ENCODE data around the gene ARPC5L. TPM values are rescaled to one million over a fixed set of nuclear protein-coding genes. Genes with fewer than 3 reads are reported as not detected.
"Not testable (repeated sequence)": the region's sequence is repeated elsewhere in the genome, so short reads cannot be mapped to it uniquely, and the experiment has no call there.

ARPC5L gene
- total RNA-seq, 1 donor from 2014 or later = 25.2 TPM

DNA sequence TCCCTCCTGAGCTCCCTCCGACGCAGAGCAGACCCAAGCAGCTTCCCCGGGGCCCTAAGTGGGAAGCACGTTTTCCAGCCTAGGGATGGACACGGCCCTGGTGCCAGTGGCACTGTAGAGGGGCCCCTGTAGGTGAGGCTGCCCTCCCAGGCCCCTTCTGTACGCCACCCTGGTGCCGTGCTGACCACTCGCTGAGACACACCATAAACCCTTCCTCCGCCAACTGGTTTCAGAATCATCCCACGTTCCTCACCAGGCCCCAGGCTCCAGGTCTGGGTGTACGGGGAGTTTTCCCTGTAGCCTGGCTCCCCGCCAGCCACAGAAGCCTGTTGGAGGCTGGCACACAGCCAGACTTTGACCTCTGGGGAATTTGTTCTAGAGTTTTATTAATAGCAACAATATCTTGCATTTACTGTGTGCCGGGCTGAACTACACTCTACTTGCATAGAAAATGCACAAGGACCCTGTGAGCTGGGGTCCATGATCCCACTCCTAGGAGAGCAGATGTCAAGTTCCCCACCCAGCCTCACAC lies 26.8 kb upstream of the ARPC5L start:
- no peak overlapping the region for H3K27ac Mint-ChIP-seq (ENCODE audit: unreplicated experiment)
- H3K27me3 Mint-ChIP-seq (ENCODE audit: unreplicated experiment) = no peaks in the 10 kb centered on the region
- H3K36me3 Mint-ChIP-seq (ENCODE audit: unreplicated experiment) = no peaks in the 10 kb centered on the region
- H3K4me3 Mint-ChIP-seq (ENCODE audit: unreplicated experiment) = no peak overlapping the region
- H3K4me1 Mint-ChIP-seq (ENCODE audit: low read depth, unreplicated experiment) = no peaks in the 10 kb centered on the region
- TF ChIP-seq, protein P1, sequence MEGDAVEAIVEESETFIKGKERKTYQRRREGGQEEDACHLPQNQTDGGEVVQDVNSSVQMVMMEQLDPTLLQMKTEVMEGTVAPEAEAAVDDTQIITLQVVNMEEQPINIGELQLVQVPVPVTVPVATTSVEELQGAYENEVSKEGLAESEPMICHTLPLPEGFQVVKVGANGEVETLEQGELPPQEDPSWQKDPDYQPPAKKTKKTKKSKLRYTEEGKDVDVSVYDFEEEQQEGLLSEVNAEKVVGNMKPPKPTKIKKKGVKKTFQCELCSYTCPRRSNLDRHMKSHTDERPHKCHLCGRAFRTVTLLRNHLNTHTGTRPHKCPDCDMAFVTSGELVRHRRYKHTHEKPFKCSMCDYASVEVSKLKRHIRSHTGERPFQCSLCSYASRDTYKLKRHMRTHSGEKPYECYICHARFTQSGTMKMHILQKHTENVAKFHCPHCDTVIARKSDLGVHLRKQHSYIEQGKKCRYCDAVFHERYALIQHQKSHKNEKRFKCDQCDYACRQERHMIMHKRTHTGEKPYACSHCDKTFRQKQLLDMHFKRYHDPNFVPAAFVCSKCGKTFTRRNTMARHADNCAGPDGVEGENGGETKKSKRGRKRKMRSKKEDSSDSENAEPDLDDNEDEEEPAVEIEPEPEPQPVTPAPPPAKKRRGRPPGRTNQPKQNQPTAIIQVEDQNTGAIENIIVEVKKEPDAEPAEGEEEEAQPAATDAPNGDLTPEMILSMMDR (IDR thresholded peaks at IDR 0.05; ENCODE audit: partially characterized antibody, unreplicated experiment) = no peak
- DNase-seq = no peak
- H3K9me3 Mint-ChIP-seq (ENCODE audit: unreplicated experiment) = peaks cover 5% of the 10 kb centered on the region

DNA sequence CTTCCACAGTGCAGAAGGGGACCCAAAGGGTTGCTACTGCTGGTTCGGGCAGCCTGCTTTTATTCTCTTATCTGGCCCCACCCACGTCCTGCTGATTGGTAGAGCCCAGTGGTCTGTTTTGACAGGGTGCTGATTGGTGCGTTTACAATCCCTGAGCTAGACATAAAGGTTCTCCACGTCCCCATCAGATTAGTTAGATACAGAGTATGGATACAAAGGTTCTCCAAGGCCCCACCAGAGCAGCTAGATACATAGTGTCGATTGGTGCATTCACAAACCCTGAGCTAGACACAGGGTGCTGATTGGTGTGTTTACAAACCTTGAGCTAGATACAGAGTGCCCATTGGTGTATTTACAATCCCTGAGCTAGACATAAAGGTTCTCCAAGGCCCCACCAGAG lies 23.8 kb upstream of the ARPC5L start:
- not testable (repeated sequence) for H3K36me3 Mint-ChIP-seq (ENCODE audit: unreplicated experiment); H3K27me3 Mint-ChIP-seq (ENCODE audit: unreplicated experiment); H3K4me1 Mint-ChIP-seq (ENCODE audit: low read depth, unreplicated experiment); H3K27ac Mint-ChIP-seq (ENCODE audit: unreplicated experiment); DNase-seq; H3K4me3 Mint-ChIP-seq (ENCODE audit: unreplicated experiment); H3K9me3 Mint-ChIP-seq (ENCODE audit: unreplicated experiment)

DNA sequence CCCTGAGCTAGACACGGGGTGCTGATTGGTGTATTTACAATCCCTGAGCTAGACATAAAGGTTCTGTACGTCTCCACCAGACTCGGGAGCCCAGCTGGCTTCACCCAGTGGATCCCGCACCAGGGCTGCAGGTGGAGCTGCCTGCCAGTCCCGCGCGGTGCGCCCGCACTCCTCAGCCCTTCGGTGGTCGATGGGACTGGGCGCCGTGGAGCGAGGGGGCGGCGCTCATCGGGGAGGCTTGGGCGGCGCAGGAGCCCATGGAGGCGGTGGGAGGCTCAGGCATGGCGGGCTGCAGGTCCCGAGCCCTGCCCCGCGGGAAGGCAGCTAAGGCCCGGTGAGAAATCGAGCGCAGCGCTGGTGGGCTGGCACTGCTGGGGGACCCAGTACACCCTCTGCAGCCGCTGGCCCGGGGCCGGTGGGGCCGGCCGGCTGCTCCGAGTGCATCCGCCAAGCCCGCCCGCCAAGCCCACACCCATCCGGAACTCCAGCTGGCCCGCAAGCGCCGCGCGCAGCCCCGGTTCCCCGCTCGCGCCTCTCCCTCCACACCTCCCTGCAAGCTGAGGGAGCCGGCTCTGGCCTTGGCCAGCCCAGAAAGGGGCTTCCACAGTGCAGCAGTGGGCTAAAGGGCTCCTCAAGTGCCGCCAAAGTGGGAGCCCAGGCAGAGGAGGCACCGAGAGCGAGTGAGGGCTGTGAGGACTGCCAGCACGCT lies 23.2 kb upstream of the ARPC5L start:
- not testable (repeated sequence) for H3K27ac Mint-ChIP-seq (ENCODE audit: unreplicated experiment); H3K4me3 Mint-ChIP-seq (ENCODE audit: unreplicated experiment); H3K36me3 Mint-ChIP-seq (ENCODE audit: unreplicated experiment); H3K4me1 Mint-ChIP-seq (ENCODE audit: low read depth, unreplicated experiment); H3K27me3 Mint-ChIP-seq (ENCODE audit: unreplicated experiment); H3K9me3 Mint-ChIP-seq (ENCODE audit: unreplicated experiment); DNase-seq

DNA sequence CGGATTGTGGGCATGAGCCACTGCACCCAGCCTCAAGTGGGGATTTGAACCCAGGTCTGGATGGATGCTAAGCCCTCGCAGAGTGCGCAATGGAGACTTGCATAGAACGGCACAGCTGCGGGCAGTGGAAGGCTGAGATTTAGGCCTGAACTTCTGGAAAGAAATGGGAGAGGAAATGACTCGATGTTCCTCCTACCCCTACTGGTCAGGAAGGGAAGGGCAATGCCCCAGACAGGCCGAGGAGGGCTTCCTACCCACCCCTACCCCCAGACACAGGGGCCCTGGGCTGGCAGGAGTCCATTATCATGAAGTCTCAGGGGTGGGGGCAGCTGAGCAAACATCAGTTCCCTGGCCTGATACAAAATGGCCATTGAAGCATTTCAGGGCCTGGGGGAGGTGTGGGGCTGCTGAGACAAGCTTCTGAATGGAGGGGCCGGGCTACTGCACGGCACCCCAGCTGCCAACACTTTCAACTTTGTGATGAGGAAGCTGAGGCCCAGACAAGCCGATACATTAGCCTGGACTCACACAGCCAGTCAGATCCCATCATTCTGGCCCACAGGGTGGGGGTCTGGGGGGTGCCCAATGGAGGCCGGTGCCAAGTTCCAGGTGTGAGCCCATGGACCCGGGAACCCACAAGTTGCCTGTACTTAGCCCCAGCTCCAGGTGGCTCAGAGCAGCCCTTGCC lies 22.2 kb upstream of the ARPC5L start:
- H3K36me3 Mint-ChIP-seq (ENCODE audit: unreplicated experiment) = no peaks in the 10 kb centered on the region
- DNase-seq = peak; percentile 49
- no peak overlapping the region for H3K4me3 Mint-ChIP-seq (ENCODE audit: unreplicated experiment)
- H3K4me1 Mint-ChIP-seq (ENCODE audit: low read depth, unreplicated experiment) = no peaks in the 10 kb centered on the region
- no peaks in the 10 kb centered on the region for H3K27me3 Mint-ChIP-seq (ENCODE audit: unreplicated experiment)
- H3K9me3 Mint-ChIP-seq (ENCODE audit: unreplicated experiment) = peaks cover 5% of the 10 kb centered on the region
- no peak overlapping the region for H3K27ac Mint-ChIP-seq (ENCODE audit: unreplicated experiment)
- TF ChIP-seq, protein P1 (IDR thresholded peaks at IDR 0.05; ENCODE audit: partially characterized antibody, unreplicated experiment) = peak; percentile 68

DNA sequence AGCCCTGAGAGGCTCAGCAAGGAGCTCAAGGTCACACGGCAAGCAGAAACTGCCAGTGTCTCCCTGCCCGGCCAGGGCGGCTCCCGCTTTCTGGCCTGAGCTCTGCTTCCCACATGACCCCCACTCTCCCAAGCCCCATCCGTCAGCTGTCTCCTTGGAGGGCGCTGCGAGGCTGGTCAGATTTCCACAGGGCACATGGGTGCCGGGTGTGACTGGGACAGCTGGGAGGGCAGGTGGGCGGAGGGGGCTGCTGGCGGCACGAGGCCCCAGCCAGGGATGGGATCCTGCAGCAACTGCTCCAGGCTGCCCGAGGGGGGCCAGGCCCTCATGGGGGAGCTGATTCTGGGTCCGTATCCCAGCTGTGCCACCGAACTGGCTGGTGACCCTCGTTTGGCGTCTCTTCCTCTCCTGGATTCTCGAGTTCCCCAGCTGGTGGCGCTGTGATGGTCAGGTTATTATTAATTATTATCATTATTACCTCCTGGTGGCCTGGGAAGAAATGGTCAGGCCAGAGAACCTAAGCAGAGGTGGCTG lies 21.6 kb upstream of the ARPC5L start:
- H3K4me3 Mint-ChIP-seq (ENCODE audit: unreplicated experiment) = no peak overlapping the region
- DNase-seq = no peak
- no peaks in the 10 kb centered on the region for H3K36me3 Mint-ChIP-seq (ENCODE audit: unreplicated experiment)

More for the DNA sequence above, 21.6 kb upstream of the ARPC5L start:
- Mint-ChIP-seq H3K9me3 (ENCODE audit: unreplicated experiment) (peaks cover 5% of the 10 kb centered on the region), H3K27me3 (ENCODE audit: unreplicated experiment) (no peaks in the 10 kb centered on the region), H3K4me1 (ENCODE audit: low read depth, unreplicated experiment) (no peaks in the 10 kb centered on the region), H3K27ac (ENCODE audit: unreplicated experiment) (no peak overlapping the region)
- TF ChIP-seq, protein P1 (IDR thresholded peaks at IDR 0.05; ENCODE audit: partially characterized antibody, unreplicated experiment) = peak; percentile 41

All from glutamatergic neuron (in vitro differentiated cells).